Pulmonary artery endothelial cell (primary cell): ENCODE data around the gene GSTA4. TPM values are rescaled to one million over a fixed set of nuclear protein-coding genes. Genes with fewer than 3 reads are reported as not detected.

ENCODE experiments used
- DNase-seq: peaks from one replicate; pipeline ENCODE4 v3.0.0-alpha.2; 2011; ENCODE audit warnings: low read depth, low spot score
- total RNA-seq: library from RNA; depleted of rRNA; stranded (reverse); fragments of >200 nt; gene quantifications from 2 replicates; pipeline ENCODE4 v1.2.3, GENCODE V29; 2014

Gene GSTA4
- 19.7 and 22.1 TPM in 2 replicates for total RNA-seq

GRCh38 chr6:52995089-52995912 is at the start of gene GSTA4:
Gene GSTA4 (minus strand): TSS chr6:52995284. CDS start chr6:52994243, 1,041 bp downstream.
- DNase-seq, result peak; percentile 96

- DNase-seq, result no peak
These were observed 49.5 kb upstream of the GSTA4 start for GRCh38 chr6:53044572-53044971.

GRCh38 chr6:53044071-53044470 is 49.0 kb upstream of the GSTA4 start:
- DNase-seq, result no peak

GRCh38 chr6:53043581-53043980 is 48.5 kb upstream of the GSTA4 start:
- DNase-seq, result no peak

- no peak for DNase-seq
These were observed 47.0 kb upstream of the GSTA4 start for GRCh38 chr6:53042112-53042511.

- no peak for DNase-seq
These were observed 46.3 kb upstream of the GSTA4 start for GRCh38 chr6:53041356-53041755.

- no peak for DNase-seq
These were observed 43.5 kb upstream of the GSTA4 start for GRCh38 chr6:53038596-53038995.

GRCh38 chr6:53038141-53038540 is 43.1 kb upstream of the GSTA4 start:
- no peak for DNase-seq

GRCh38 chr6:53035549-53036213 is 40.6 kb upstream of the GSTA4 start:
- DNase-seq, result no peak

- peak; percentile 32 for DNase-seq
These were observed 38.7 kb upstream of the GSTA4 start for GRCh38 chr6:53033764-53034163.

- DNase-seq, result no peak
These were observed 37.8 kb upstream of the GSTA4 start for GRCh38 chr6:53032849-53033248.

- DNase-seq, result no peak
These were observed 36.2 kb upstream of the GSTA4 start for GRCh38 chr6:53031281-53031680.

GRCh38 chr6:53029761-53030160 is 34.7 kb upstream of the GSTA4 start:
- DNase-seq, result no peak

- no peak for DNase-seq
These were observed 34.2 kb upstream of the GSTA4 start for GRCh38 chr6:53029257-53029656.

- DNase-seq, result no peak
These were observed 33.4 kb upstream of the GSTA4 start for GRCh38 chr6:53028467-53028866.

GRCh38 chr6:53027131-53027718 is 32.1 kb upstream of the GSTA4 start:
- no peak for DNase-seq

GRCh38 chr6:53026526-53026925 is 31.4 kb upstream of the GSTA4 start:
- DNase-seq, result no peak

- DNase-seq, result no peak
These were observed 28.2 kb upstream of the GSTA4 start for GRCh38 chr6:53023323-53023722.

GRCh38 chr6:53020005-53020744 is 25.1 kb upstream of the GSTA4 start:
- no peak for DNase-seq

GRCh38 chr6:53018446-53018845 is 23.4 kb upstream of the GSTA4 start:
- no peak for DNase-seq

GRCh38 chr6:53015486-53015885 is 20.4 kb upstream of the GSTA4 start:
- DNase-seq, result no peak

GRCh38 chr6:53014744-53015143 is 19.7 kb upstream of the GSTA4 start:
- no peak for DNase-seq
